HG03442 (cell line): ENCODE measurements around the gene SLC22A5.

Experiments used
- ATAC-seq: cut with Tn5 transposase; IDR thresholded peaks from one replicate; pipeline ENCODE4 v1.9.1; 2021; ENCODE audit warnings: mild to moderate bottlenecking, moderate library complexity; ENCODE audit not compliant: unreplicated experiment

SLC22A5 gene

DNA sequence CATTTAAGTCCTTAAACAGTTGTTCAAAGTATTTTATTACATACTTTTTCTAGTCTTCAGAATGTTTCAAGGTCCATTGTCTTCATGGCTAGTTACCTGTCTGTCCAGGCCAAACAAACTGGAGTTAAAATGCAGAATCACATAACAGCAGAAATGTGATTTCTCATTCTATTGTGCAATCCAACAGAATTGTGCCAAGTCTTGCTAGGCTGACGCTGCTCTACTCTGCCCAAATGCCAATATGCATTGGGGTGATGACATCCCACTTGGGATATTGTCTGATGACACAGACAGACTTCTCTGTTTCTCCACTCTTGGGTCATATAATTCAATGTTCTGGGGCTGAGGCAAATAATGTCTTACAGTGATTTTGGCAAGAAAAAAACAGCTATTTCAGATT is 5.2 kb upstream of the SLC22A5 start:
- no peak for ATAC-seq

DNA sequence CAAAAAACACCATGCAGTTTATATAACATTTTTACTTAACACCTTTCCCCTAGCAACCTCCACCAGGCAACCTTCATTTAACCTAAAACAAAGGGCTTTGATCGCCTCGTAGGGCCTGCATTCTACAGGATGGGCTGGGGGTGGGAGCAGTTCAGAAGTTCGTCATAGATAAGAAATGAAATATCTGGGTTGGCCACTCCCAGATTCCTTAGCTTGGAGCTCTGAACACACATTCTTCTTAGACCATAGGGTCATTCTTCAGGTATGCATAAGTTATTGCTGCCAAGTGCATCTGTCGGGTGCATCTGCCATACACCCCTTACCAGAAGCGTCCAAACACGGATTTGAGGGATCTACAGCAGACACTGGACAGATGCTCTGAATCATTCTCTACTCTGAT is 4.3 kb upstream of the SLC22A5 start:
- ATAC-seq: no peak

DNA sequence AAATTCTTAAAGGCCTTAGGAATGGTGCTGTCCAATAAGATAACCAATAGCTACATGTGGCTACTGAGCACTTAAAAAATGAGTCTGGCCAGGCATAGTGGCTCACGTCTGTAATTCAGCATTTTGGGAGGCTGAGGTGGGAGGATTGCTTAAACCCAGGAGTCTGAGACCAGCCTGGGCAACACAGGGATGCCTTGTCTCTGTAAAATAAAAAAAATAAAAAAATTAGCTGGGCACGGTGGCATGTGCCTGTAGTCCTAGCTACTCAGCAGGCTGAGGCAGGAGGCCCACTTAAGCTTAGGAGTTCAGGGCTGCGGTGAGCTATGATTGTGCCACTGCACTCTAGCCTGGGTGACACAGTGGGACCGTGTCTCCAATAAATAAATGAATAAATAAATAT is 1.3 kb upstream of the SLC22A5 start:
- ATAC-seq: no peak

DNA sequence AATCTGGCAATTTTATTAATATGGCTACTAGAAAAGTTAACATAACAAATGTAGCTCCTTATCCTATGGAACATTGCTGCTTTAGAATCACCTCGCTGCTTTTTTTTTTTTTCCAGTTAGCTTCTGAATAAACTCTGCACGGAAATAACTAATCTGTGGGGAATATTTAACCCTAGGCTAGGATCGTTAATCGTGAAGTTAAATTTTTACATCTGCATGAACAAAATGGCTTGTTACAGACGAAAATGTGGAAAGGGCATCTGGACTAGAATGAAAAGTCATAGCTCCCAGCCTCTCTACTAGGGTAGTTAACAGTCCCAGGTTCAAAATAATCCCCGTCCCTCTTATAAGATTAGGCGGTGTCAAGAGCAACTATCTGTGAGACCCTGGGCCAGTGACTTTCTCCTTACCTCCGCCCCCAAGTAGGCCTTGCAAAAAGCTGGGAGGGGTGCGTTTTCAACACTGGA is 470 bp upstream of the SLC22A5 start:
- no peak for ATAC-seq

DNA sequence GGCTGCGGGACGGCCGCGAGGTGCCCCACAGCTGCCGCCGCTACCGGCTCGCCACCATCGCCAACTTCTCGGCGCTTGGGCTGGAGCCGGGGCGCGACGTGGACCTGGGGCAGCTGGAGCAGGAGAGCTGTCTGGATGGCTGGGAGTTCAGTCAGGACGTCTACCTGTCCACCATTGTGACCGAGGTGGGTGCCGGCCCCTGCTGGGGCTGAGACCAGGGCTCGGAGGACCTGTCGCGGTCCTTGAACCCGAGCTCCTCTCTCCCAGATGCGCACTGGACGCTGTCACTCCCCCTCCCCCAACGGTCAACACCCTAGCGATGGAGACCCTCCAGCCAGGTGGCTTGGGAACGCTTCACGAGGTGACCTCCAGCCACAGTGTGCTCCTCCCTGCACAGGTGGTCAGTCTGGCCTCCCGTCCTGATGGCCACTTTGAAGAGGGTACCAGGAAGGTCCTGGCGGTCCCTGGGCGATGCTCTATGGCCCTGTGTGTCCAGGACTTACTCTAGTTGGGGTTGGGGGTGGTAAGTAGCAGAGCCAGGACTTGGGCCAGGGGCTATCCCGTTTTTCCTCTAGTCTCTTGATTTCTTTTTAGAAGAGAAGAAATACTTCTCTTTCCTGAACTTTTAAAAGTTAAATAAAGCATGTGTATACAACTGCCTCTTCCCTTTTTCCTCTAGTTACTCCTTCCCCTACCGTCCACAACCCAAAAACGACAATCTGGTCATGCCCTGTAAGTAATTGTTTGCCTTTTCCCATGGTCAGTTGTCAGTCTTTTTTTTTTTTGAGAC is 866 bp downstream of the SLC22A5 start:
- ATAC-seq: no peak

DNA sequence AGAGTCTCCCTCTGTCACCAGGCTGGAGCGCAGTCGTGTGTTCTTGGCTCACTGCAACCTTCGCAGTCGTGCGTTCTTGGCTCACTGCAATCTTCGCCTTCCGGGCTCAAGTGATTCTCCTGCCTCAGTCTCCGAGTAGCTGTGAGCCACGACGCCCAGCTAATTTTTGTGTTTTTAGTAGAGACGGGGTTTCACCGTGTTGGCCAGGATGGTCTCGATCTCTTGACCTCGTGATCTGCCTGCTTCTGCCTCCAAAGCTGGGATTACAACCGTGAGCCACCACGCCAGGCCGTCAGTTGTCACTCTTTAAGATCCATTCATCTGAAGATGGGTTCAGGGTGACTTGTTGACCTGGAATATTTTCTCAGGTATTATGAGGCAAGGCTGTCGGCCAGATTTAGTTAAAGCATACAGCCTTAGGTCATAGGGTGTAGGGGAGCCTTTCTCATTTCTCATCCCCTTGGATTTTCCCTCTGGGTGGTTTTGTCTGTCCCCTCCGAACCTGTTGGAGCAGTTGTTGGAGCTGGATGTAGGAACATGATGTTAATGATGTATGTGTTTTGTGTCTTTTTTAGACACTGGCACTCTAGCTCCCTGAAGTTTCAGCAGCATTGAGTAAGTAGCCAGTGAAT is 1.6 kb downstream of the SLC22A5 start:
- no peak for ATAC-seq

DNA sequence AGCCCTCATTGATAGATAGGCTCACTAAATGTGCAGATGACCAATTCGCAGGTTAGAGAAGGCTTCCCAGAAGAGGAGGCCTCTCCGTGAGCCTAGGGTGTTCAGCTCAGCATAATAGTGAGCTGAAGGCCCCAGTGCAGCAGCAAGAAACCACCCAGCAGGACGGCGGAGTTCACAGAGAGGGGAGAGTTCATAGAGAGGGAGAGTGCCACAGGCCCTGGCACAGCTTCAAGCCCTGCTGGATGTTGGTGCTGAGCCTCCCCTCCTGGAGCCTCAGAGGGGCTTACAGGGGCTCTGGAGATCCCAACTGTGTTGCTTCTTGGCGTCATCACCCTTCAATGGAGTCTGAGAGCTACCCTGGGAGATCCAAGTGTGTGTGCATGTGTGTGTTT is 2.1 kb downstream of the SLC22A5 start:
- no peak for ATAC-seq

DNA sequence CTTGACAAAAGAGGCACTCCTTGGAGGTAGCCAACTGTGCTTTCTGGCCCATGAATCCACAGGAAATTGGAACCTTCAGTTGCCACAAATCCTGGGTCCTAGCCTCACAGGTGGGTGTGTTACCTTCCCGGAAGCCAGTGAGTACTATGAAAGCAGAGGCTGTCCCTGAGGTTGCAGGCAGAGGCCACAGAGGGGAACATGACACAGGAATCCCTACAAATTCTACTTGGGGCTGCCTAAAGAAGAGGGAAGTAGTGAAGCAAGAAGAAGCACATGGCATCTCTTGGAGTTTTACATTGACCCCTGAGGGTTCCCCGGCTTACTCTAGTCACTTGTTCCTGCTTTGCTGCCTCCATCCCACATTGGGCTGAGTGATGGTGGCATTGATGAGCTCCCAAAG is 2.6 kb downstream of the SLC22A5 start:
- no peak for ATAC-seq

DNA sequence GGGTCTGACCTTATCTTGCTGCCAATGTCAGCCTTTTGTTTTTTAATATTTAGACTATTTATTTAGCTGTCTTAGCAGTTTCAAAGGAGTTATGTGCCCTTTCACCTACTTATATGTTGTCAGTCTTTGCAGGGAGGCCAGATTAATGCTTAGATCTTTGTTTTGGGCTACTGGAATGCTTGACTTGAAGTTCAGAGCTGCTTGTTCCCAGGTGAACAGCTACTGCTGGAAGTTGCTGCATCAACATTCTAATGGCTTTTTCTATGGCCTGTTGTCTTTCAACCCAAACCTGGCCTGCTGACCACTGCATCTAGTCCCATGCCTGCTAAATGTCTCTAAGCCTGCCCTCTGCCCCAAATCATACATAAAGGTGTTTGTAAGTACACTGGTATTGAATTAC is 3.0 kb downstream of the SLC22A5 start:
- ATAC-seq: no peak

DNA sequence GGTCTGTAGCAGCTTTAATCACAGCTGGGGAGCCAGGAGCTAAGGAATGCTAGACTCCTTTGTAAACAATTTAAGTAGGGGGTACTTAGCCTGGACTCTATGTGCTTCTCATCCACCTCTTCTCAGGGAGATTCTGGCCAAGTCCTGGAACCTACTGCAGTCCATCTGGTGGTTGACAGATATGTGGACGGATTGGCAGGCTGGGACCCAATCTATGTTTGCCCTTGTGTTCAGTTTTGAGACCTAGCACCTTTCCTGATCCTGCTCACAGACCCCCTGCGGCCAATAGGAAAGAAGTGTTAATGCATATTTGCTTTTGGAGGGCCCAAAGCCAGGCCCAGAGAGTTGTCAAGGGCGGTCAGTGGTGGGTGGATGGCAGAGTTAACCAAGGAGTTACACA is 6.4 kb downstream of the SLC22A5 start:
- ATAC-seq: no peak

DNA sequence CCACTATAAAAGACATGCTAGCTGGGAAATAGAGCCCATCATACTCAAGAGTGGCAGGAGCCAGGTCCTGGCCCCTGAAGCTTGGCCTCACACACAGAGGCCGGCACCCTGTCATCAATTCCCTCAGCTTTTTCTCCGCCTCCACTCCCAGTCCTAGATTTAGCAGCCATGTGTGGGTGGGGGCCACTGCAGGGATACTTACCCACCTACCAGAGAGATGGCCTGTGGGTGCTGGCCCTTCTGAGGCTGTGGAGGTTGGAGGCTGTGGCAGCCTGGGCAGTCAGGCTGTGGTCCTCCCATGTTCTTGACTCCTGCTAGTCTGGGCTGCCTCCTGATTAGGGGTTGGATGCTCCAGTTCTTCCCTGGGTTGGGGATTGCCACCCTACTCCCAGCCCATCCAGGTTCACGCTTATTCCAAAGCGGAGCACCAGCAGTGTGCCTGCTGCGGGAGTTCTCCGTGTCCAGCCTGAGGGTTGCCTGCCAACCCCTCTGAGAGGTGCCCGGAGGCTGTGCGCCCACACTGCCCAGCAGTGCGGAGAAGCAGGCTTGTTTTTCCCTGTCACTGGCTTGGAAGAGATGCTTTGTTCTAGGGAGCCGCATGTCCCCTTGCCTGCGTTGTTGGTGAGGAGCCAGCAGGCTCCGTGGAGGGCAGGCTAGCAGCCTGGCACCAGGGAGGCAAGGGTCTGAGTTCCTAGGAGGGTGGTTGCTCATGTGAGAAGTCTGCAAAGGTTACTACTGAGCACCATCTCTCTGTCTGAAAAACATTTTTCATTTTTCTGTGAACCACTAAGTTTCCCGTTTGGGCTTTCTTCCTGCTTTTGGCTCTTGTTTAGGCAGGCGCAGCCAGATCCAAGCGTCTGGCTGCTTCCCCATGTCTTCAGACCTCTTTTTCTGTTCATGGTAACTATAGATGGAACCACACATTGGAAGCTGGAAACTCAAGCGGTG is 7.5 kb downstream of the SLC22A5 start:
- ATAC-seq: no peak

DNA sequence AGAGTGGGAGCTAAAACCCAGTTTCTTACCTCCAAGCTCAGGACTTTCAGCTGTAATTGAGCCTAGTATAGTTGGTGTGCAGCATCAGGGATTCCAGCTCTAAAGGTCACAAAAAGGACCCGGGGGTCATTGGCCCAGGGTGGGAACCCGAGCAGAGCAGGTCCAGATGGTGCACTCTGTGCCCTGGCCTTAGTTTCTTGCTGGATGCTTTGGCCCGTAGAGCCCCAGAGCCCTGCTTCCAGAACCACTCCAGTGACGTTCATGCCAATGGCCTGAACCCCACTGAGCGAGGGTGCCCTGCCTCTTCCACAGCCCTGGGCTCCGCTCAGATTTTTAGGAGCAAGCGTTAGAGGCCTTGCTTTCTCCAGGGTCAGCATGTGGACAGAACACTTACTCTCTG is 8.2 kb downstream of the SLC22A5 start:
- no peak for ATAC-seq

DNA sequence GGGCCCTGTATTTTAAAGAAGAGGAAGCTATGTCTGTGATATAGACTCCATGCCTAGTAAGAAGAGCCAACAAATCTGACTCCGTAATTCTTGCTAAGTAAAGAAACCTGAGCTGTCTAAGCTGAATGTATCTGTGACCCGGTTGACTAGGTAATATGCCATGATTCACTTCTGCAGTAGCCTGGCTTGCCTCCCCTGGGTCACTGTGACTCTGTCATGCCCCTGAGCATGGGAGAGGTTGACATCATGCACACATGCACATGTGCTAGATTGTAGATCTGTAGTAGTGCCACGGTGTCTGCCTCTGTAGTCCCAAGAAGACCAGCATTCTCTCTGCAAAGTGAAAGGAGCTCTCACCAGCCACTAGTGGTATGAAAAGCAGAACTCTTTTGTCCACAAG is 9.1 kb downstream of the SLC22A5 start:
- ATAC-seq: no peak

DNA sequence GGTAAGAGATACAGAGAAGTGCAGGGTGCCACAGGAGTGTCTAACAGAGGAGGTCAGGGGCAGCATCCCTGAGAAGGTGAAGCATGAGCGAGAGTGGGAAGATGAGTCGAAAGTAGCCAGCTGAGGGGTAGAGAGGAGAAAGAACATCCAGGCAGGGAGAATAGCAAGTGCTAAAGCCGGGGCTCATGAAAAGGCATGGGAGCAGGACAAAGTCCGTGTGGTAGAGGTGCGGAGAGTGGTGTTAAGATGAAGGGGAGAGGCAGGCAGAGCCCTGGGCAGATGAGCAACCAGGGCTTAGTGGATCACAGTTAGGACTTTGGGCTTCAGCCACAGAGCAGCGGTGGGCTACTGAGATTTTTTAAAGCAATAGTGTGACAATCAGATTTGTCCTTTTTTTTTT is 10.5 kb downstream of the SLC22A5 start:
- ATAC-seq: no peak

DNA sequence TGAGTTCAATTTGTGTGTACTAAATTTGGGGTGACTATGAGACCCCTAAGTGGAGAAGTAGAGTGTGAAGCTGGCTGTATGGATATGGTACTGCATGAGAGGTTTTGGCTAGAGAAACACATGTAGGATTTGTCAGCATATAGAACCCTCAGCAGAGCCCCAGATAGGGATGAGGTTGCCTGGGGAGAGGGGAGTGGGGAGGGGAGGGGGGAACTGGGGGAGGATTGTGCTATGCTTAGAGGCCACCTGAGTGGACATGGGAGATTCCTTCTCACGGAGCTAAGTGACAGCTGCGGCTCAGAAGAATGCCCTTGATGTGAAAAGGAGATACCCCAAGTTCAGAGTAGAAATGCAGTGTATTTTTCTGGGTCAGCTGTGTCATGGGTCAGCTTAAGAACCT is 11.2 kb downstream of the SLC22A5 start:
- ATAC-seq: no peak

DNA sequence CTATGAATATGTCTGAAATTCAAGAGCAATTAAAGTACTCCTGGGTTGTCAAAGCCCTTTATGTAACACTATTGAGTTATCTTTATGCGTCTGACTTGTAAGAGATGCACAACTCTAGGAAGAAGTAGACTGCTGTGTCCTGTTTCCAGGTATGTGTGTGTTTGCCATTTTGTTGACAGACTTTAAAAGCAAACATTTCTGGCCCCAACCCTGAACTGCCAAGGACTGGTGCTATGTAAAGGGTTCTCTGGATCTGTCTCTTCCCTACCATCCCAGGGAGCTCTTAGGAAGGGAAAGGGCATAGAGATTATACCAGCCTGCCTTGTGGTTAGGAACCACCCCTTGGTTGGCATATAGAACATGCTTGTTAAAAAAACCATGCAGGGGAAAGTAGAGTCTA is 12.1 kb downstream of the SLC22A5 start:
- no peak for ATAC-seq

DNA sequence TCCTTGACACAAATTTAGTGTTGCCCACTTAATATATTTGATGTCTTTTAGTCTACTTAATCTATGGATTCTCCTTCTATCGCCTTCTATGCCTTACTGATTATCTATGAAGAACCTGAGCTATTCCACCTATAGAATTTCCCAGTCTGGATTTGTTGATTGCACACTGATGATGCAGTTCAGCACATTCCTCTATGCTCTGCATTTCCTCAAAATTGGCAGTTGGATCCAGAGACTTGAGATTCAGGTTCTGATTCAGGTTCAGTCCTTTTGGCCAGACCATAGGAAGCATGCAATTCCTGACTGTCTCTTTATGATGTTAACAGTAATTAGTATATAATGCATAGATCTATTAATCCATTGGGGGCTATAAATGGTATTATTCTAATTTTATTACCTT is 13.8 kb downstream of the SLC22A5 start:
- ATAC-seq: no peak

DNA sequence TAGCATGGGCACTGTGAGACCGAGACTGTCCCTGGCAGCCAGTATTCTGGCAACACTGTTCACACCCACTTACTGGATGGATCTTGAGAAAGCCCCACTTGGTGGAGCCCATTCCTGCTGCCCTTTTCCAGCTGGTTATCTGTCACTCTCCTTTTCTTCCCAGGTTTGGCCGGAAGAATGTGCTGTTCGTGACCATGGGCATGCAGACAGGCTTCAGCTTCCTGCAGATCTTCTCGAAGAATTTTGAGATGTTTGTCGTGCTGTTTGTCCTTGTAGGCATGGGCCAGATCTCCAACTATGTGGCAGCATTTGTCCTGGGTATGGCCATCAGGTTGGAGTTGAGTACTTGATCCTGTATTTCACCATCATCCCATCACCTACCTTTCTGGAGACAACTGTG is 14.5 kb downstream of the SLC22A5 start:
- no peak for ATAC-seq

DNA sequence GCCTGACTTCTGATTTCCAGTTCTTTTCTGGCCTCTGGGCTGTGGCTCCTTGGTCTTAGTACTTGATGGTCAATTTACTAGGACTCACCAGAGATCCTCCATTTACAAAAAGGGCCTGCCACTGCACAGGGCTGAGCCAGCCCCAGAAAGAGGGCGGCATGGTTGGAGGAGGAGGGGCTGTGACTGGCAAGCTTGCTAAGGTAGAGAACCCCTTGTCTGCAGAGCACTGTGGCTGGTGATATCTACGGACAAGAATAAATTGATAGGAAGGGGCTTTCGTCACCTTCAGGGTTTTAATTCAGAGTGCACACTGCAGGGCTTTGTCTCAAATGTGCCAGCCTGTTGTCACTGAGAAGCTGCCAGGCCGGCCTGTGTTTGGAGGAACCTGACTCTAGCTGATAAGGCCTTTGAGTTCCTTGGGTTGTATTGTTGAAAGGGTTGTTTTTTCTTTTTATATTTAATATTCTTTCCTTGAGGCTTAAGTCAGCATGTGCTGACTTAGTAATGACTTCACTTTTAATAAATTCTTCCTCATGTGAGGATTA is 15.1 kb downstream of the SLC22A5 start:
- no peak for ATAC-seq

DNA sequence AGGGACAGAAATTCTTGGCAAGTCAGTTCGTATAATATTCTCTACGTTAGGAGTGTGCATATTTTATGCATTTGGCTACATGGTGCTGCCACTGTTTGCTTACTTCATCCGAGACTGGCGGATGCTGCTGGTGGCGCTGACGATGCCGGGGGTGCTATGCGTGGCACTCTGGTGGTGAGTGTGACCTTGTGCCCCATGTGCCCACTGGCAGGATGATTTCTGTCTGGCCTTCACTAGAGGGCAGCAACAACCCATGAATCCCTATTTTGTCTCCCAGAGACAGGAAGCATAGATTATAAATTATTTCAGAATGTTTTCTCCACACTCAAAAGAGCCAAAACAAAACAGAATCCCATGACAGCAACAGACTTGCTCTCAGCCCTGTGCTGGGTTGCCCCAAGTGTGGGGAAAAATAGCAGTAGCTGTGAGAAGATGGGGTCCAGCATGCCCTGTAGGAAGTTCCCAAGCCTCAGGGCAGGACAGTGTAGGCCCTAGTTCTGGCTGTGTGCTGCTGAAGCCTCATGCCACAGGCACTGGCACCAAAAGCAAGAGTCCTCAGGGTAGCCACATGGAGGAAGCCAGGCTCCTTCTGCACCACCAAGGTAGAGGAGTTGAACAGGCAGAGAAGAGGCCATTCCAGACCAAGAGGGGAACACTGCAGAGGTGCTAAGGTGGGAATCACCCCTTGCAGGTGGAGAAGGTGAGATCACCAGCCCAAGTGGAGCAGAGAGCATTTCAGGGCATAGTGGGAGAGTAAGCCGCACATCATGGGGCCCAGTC is 16.0 kb downstream of the SLC22A5 start:
- ATAC-seq: no peak
